Measurements from ENCODE around the gene GORASP2.

GORASP2 gene

DNA sequence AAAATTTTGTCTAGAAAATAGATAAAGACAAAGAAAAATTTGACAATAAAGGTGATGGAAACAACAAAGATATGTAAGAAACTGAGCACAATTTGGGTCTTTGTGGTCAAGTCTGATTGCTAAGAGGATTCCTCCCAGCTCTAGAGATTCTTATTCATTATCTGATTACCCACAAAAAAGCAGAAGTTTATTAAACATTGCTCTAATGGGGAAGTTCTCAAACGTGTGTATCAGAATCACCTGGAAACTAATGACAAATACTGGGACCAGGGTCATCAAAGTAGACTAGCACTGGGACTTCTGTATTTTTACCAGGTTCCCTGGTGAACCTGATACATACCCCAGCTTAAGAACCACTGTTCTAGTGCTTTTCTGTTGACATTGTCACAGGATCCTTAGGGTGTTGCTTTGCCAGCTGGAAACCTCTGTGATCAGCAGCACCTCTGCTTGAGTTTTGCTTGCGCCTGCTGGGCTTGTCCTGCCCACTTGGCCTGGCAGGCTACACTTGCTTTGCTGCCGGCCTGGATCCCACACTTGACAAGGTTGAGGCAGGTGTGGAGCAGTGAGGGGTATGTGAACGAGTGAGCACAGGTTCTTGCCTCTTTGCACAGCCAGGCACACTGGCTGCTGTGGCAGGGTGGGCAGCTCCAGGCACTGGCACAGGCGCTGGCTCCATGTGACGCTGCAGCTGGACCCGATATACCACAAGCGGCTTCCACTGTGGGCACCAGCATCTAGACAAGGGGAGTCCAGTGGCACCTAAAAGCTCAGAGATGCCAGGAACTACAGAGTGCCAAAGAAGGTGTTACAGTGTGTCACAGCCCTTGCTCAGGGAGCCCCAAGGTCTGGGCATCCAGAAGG lies 6.2 kb upstream of the GORASP2 start:
- TF ChIP-seq, protein P1, sequence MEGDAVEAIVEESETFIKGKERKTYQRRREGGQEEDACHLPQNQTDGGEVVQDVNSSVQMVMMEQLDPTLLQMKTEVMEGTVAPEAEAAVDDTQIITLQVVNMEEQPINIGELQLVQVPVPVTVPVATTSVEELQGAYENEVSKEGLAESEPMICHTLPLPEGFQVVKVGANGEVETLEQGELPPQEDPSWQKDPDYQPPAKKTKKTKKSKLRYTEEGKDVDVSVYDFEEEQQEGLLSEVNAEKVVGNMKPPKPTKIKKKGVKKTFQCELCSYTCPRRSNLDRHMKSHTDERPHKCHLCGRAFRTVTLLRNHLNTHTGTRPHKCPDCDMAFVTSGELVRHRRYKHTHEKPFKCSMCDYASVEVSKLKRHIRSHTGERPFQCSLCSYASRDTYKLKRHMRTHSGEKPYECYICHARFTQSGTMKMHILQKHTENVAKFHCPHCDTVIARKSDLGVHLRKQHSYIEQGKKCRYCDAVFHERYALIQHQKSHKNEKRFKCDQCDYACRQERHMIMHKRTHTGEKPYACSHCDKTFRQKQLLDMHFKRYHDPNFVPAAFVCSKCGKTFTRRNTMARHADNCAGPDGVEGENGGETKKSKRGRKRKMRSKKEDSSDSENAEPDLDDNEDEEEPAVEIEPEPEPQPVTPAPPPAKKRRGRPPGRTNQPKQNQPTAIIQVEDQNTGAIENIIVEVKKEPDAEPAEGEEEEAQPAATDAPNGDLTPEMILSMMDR (IDR thresholded peaks at IDR 0.05; ENCODE audit: low read depth, low read length, missing control alignments) = no peak
- no peak for DNase-seq (ENCODE audit: low read depth)
- in situ Hi-C loops (cut with HindIII; ENCODE audit: low sequenced_read_pairs) = no loop called here
- H3K4me3 ChIP-seq (ENCODE audit: low read depth, low read length) = no peak overlapping the region

DNA sequence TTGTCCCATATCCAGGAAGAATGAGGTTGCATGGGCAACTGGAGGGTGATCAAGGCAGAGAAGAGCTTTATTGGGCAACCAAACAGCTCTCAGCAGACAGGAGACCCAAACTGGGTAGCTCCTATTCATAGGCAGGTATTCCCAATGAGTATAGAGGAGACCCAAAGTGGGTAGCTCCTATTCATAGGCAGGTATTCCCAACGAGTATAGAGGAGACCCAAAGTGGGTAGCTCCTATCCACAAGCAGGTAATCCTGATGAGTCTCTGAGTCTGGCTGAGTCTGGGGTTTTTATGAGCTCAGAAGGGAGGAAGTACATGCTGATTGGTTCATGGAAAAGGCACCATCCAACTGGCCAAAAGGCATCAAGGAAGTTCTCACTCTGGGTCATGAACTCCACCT lies 5.3 kb upstream of the GORASP2 start:
- DNase-seq (ENCODE audit: low read depth) = no peak
- TF ChIP-seq, protein P1 (IDR thresholded peaks at IDR 0.05; ENCODE audit: low read depth, low read length, missing control alignments) = no peak
- no peak overlapping the region for H3K4me3 ChIP-seq (ENCODE audit: low read depth, low read length)
- in situ Hi-C loops (cut with HindIII; ENCODE audit: low sequenced_read_pairs) = no loop called here

DNA sequence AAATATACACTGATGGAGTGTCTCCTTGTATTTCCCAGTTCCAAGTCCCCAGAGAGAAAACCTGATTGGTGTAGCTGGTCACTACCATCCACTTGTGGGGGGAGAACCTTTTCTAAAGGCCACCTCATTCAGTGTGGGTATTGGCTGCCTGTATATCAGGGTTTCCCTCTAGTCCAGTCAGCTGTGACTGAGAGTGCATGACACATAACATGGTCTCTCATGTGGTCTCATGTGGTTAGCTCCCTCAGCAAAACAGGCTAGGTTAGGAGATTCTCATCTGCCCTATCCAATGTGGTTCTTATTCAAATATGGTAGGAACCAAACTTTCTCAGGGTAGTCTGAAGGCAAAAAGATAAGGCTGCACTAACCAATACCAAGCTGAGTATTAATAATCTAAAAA lies 4.1 kb upstream of the GORASP2 start:
- in situ Hi-C loops (cut with HindIII; ENCODE audit: low sequenced_read_pairs) = no loop called here
- TF ChIP-seq, protein P1 (IDR thresholded peaks at IDR 0.05; ENCODE audit: low read depth, low read length, missing control alignments) = no peak
- H3K4me3 ChIP-seq (ENCODE audit: low read depth, low read length) = no peak overlapping the region
- no peak for DNase-seq (ENCODE audit: low read depth)

DNA sequence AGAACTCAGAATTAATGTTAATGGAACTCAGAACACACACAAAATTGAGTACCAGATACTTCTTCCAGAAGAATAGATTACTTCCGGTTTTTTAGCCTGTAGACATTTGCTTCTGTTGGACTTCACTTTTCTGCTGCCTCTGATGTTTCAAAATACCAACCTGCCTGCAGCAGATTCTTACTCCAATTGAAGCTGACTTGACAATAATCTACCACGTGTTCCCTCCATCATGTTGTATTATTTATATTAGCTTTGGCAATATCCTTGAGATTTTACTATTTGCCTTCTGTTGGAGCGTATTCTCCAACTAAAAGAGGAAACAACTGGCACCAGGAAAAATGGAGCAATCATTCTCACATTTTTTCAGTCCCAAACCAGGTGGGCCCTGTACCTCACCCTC lies 3.1 kb upstream of the GORASP2 start:
- TF ChIP-seq, protein P1 (IDR thresholded peaks at IDR 0.05; ENCODE audit: low read depth, low read length, missing control alignments) = no peak
- no peak overlapping the region for H3K4me3 ChIP-seq (ENCODE audit: low read depth, low read length)
- in situ Hi-C loops (cut with HindIII; ENCODE audit: low sequenced_read_pairs) = no loop called here
- no peak for DNase-seq (ENCODE audit: low read depth)

DNA sequence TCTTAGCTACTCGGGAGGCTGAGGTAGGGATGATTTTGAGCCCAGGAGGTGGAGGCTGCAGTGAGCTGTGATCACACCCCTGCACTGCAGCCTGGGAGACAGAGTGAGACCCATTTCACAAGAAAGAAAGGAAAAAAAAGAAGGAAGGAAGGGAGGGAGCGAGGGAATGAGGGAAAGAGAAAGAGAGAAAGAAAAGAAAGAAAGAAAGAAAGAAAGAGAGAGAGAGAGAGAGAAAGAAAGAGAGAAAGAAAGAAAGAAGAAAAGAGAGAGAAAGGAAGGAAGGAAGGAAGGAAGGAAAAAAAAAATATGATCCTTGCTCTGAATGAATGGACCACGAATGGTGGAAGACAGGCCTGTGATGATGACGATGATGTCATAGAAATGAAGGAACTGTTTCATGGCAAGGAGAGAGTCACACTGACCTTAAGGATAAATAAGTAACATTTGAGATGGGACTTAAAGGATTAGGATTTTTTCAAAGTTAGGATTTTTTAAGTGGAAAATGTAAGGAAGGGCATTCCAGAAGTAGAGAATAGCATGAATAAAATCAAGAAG lies 2.2 kb upstream of the GORASP2 start:
- no peak for DNase-seq (ENCODE audit: low read depth)
- no peak overlapping the region for H3K4me3 ChIP-seq (ENCODE audit: low read depth, low read length)
- TF ChIP-seq, protein P1 (IDR thresholded peaks at IDR 0.05; ENCODE audit: low read depth, low read length, missing control alignments) = no peak
- in situ Hi-C loops (cut with HindIII; ENCODE audit: low sequenced_read_pairs) = no loop called here

DNA sequence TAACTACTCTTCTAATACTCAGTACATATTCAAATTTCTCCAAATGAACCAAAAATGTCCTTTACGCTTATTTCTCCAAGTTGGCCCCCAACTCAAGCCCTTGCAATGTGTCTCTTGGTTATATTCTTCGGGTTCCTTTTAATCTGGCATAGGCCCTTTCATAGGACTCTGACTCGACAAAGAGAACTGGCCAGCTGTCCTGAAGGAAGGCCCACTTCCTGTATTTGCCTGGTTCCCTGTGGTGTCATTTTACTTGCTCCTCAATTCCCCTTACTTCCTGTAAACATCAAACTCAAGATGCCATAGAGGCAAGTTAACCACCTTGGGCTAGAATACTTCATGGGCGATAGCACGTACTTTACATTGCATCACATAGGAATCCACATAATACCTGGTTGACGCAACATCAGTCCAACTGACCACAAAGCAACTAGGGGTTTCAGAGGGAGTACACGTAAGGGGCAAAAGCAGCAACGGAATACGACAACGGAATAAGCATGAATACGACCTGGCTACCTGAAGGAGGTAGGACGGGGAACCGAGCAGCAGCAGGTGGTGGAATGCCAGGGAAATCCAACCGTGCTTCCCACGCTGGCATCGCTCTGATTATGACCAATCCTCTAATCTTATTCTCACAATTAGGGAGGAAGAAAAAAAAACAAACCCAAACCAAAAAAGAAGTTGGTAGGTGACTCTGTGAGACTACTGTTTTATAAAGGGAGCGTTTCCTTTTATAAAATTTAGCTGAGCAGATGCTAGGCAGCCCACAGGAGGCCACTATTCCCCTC lies 823 bp upstream of the GORASP2 start:
- TF ChIP-seq, protein P1 (IDR thresholded peaks at IDR 0.05; ENCODE audit: low read depth, low read length, missing control alignments) = no peak
- H3K4me3 ChIP-seq (ENCODE audit: low read depth, low read length) = peak overlapping the region; percentile 88
- DNase-seq (ENCODE audit: low read depth) = no peak
- in situ Hi-C loops (cut with HindIII; ENCODE audit: low sequenced_read_pairs) = no loop called here

Measured in astrocyte of the cerebellum (primary cell).